ENCODE measurements around the gene HNRNPA0. TPM values are rescaled to one million over a fixed set of nuclear protein-coding genes. Genes with fewer than 3 reads are reported as not detected.

The HNRNPA0 gene
- polyA plus RNA-seq, 3 donors: 8.3 to 15.5 (median 10.8) TPM

GRCh38 chr5:137727623-137728022 lies 26.5 kb downstream of the HNRNPA0 start:
- no peak overlapping the region for H2AFZ ChIP-seq (ENCODE audit: insufficient read depth, low read depth, low read length, poor library complexity, severe bottlenecking)
- no peaks in the 10 kb centered on the region for H3K9me3 ChIP-seq (replicated peaks in 1 of 2; ENCODE audit: control insufficient read depth in 1 of 2, insufficient read depth in 1 of 2, low read length in 2 of 2)
- TF ChIP-seq CTCF (IDR thresholded peaks at IDR 0.05): no peak
- no peak overlapping the region for H3K4me3 Mint-ChIP-seq
- H4K20me1 ChIP-seq (ENCODE audit: insufficient read depth, low read length): no peaks in the 10 kb centered on the region
- H3K4me3 ChIP-seq (replicated peaks in 1 of 3; ENCODE audit: low read depth in 2 of 3, low read length in 3 of 3): no peak overlapping the region
- no peak overlapping the region for H3K27ac ChIP-seq (ENCODE audit: low read depth in 1 of 2, low read length in 2 of 2)
- no CpG with 5 or more reads among the region's 2 CpGs for WGBS (ENCODE audit: insufficient coverage)
- intact Hi-C loops (cut with micrococcal nuclease): no loop called here
- no peak overlapping the region for H3K9ac ChIP-seq (ENCODE audit: insufficient read depth, low read length, poor library complexity, severe bottlenecking)
- H3K27ac Mint-ChIP-seq: no peak overlapping the region
- H3K4me2 ChIP-seq (replicated peaks; ENCODE audit: extremely low read depth, low read length, poor library complexity, severe bottlenecking): no peak overlapping the region
- H3K4me1 ChIP-seq (ENCODE audit: control insufficient read depth in 1 of 2, insufficient read depth in 2 of 2, low read length in 2 of 2): no peaks in the 10 kb centered on the region
- no peaks in the 10 kb centered on the region for H3K9me3 Mint-ChIP-seq
- H3K27me3 ChIP-seq (ENCODE audit: control insufficient read depth in 2 of 2, insufficient read depth in 2 of 2, low read length in 2 of 2): no peaks in the 10 kb centered on the region
- DNase-seq: no peak
- no peaks in the 10 kb centered on the region for H3K36me3 Mint-ChIP-seq
- H3K27me3 Mint-ChIP-seq (ENCODE audit: low read depth in 3 of 3): no peaks in the 10 kb centered on the region
- H3K4me1 Mint-ChIP-seq: no peaks in the 10 kb centered on the region
- no peaks in the 10 kb centered on the region for H3K36me3 ChIP-seq (replicated peaks in 1 of 2; ENCODE audit: control insufficient read depth in 1 of 2, insufficient read depth in 2 of 2, low read length in 2 of 2)
- no peaks in the 10 kb centered on the region for H3K79me2 ChIP-seq (ENCODE audit: insufficient read depth, low read length)

- Mint-ChIP-seq H3K27ac (no peak overlapping the region), H3K27me3 (ENCODE audit: low read depth in 3 of 3) (peaks cover 0 to 2% (median 0%) of the 10 kb centered on the region in 3 donors), H3K4me1 (no peaks in the 10 kb centered on the region), H3K9me3 (no peaks in the 10 kb centered on the region), H3K36me3 (no peaks in the 10 kb centered on the region), H3K4me3 (no peak overlapping the region)
- no peaks in the 10 kb centered on the region for H3K27me3 ChIP-seq (ENCODE audit: control insufficient read depth in 2 of 2, insufficient read depth in 2 of 2, low read length in 2 of 2)
- TF ChIP-seq CTCF (IDR thresholded peaks at IDR 0.05): no peak
- H3K36me3 ChIP-seq (replicated peaks in 1 of 2; ENCODE audit: control insufficient read depth in 1 of 2, insufficient read depth in 2 of 2, low read length in 2 of 2): no peaks in the 10 kb centered on the region
- DNase-seq: no peak
- no peak overlapping the region for H3K27ac ChIP-seq (ENCODE audit: low read depth in 1 of 2, low read length in 2 of 2)
- WGBS (ENCODE audit: insufficient coverage): no CpG with 5 or more reads among the region's 2 CpGs
- H3K79me2 ChIP-seq (ENCODE audit: insufficient read depth, low read length): no peaks in the 10 kb centered on the region
- intact Hi-C loops (cut with micrococcal nuclease): no loop called here
- no peak overlapping the region for H3K4me2 ChIP-seq (replicated peaks; ENCODE audit: extremely low read depth, low read length, poor library complexity, severe bottlenecking)
- H3K9ac ChIP-seq (ENCODE audit: insufficient read depth, low read length, poor library complexity, severe bottlenecking): no peak overlapping the region
- no peaks in the 10 kb centered on the region for H3K4me1 ChIP-seq (ENCODE audit: control insufficient read depth in 1 of 2, insufficient read depth in 2 of 2, low read length in 2 of 2)
- no peak overlapping the region for H2AFZ ChIP-seq (ENCODE audit: insufficient read depth, low read depth, low read length, poor library complexity, severe bottlenecking)
- no peaks in the 10 kb centered on the region for H3K9me3 ChIP-seq (replicated peaks in 1 of 2; ENCODE audit: control insufficient read depth in 1 of 2, insufficient read depth in 1 of 2, low read length in 2 of 2)
- H3K4me3 ChIP-seq (replicated peaks in 1 of 3; ENCODE audit: low read depth in 2 of 3, low read length in 3 of 3): no peak overlapping the region
- no peaks in the 10 kb centered on the region for H4K20me1 ChIP-seq (ENCODE audit: insufficient read depth, low read length)
These were observed 29.9 kb downstream of the HNRNPA0 start for GRCh38 chr5:137724251-137724650.

Measured in CD14-positive monocyte (primary cell).